ENCODE measurements around the gene PRR7. TPM values are rescaled to one million over a fixed set of nuclear protein-coding genes. Genes with fewer than 3 reads are reported as not detected.

The PRR7 gene
- polyA plus RNA-seq, 1 donor from 2014 or later, result 46.6 TPM

DNA sequence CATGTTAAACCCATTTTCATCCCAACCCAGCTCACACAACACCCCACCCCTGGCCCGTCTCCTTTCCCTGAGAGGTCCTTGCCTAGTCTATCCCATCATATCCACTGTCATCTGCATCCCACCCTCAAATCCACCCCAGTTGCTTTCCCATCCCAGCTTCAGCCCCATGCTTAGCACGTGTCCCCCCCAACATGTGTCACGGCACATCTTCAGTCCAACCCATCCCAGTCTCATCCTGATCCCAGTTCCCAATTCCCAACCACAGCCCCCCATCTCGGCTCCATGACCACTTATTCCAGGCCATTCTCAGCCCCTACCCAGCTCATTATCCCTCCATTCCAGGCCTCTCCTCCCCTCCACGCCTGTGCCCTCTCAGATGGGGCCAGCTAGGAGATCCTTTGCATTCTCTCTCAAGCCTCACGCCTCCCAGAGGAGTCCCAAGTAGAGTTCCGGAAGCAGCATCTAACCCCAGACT lies 27.4 kb downstream of the PRR7 start:
- Histone ChIP-seq H3F3A (ENCODE audit: insufficient read depth, low read length, poor library complexity, severe bottlenecking) (peaks cover 4% of the 10 kb centered on the region), H3K9me2 (ENCODE audit: insufficient read depth, low read length) (no peaks in the 10 kb centered on the region), H3K4me2 (ENCODE audit: low read length) (no peak overlapping the region), H3K27ac (ENCODE audit: low read length) (peak overlapping the region; percentile 47), H3K79me2 (replicated peaks; ENCODE audit: insufficient read depth, low read length) (peaks cover 39% of the 10 kb centered on the region), H3K27me3 (ENCODE audit: insufficient read depth, low read depth, low read length) (no peaks in the 10 kb centered on the region), H3K9me3 (ENCODE audit: low read length) (no peaks in the 10 kb centered on the region), H2AFZ (ENCODE audit: low read depth, low read length) (no peak overlapping the region), H3K36me3 (ENCODE audit: insufficient read depth, low read length) (no peaks in the 10 kb centered on the region), H4K20me1 (ENCODE audit: insufficient read depth) (peaks cover 21% of the 10 kb centered on the region), H3K4me3 (ENCODE audit: low read length) (peak overlapping the region; percentile 56), H3K9ac (ENCODE audit: low read length) (peak overlapping the region; percentile 98)
- TF ChIP-seq SMC3 (conservative IDR thresholded peaks at IDR 0.05; ENCODE audit: poor library complexity) (no peak), TAF1 (IDR thresholded peaks at IDR 0.05; ENCODE audit: low read depth) (no peak), EP300 (conservative IDR thresholded peaks at IDR 0.05; ENCODE audit: poor library complexity, severe bottlenecking) (no peak), CTCF (IDR thresholded peaks at IDR 0.05; ENCODE audit: poor library complexity, severe bottlenecking) (no peak), EZH2 (IDR thresholded peaks at IDR 0.05; ENCODE audit: borderline replicate concordance, insufficient read depth, low read length, poor library complexity, severe bottlenecking) (no peak), RAD21 (conservative IDR thresholded peaks at IDR 0.05) (no peak), MXI1 (conservative IDR thresholded peaks at IDR 0.05; ENCODE audit: poor library complexity, severe bottlenecking) (no peak), POLR2AphosphoS5 (IDR thresholded peaks at IDR 0.05) (no peak)
- TF ChIP-seq, protein P1, sequence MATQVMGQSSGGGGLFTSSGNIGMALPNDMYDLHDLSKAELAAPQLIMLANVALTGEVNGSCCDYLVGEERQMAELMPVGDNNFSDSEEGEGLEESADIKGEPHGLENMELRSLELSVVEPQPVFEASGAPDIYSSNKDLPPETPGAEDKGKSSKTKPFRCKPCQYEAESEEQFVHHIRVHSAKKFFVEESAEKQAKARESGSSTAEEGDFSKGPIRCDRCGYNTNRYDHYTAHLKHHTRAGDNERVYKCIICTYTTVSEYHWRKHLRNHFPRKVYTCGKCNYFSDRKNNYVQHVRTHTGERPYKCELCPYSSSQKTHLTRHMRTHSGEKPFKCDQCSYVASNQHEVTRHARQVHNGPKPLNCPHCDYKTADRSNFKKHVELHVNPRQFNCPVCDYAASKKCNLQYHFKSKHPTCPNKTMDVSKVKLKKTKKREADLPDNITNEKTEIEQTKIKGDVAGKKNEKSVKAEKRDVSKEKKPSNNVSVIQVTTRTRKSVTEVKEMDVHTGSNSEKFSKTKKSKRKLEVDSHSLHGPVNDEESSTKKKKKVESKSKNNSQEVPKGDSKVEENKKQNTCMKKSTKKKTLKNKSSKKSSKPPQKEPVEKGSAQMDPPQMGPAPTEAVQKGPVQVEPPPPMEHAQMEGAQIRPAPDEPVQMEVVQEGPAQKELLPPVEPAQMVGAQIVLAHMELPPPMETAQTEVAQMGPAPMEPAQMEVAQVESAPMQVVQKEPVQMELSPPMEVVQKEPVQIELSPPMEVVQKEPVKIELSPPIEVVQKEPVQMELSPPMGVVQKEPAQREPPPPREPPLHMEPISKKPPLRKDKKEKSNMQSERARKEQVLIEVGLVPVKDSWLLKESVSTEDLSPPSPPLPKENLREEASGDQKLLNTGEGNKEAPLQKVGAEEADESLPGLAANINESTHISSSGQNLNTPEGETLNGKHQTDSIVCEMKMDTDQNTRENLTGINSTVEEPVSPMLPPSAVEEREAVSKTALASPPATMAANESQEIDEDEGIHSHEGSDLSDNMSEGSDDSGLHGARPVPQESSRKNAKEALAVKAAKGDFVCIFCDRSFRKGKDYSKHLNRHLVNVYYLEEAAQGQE (IDR thresholded peaks at IDR 0.05; ENCODE audit: borderline replicate concordance), result no peak

DNA sequence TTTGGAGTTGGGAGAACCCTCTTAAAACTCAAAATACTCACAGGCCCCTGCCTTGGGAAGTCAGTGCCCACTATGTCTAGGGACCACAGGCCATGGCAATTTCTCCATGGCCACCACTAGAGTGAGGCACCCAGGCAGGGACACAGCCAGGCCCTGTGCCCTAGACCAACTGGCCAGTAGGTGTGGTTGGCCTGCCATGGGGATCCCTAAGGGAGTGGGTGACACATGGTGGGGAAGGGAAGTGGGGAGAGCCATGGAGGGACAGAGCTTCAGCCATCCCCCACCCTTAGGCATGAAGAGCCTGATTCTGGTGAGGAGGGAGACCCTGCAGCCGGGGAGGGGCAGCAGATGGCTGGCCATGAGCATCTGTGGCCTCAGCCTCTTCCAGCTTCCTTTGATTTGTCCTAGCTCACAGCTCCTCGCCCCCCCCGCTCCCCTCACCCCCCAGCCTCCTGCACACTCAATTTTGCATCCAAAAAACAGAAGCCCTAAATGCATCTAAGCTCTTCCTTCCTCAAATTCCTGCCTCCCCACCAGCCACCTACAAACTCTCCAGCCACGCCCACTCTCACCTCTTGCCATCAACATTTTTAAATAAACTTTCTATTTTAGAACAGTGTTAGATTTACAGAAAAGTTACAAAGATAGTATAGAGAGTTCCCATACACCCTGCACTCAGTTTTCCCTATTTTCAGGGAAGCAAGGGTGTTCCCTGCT lies 28.4 kb downstream of the PRR7 start:
- H3K9me2 ChIP-seq (ENCODE audit: insufficient read depth, low read length), result no peaks in the 10 kb centered on the region
- H3K9me3 ChIP-seq (ENCODE audit: low read length), result no peaks in the 10 kb centered on the region
- no peak overlapping the region for H3K27ac ChIP-seq (ENCODE audit: low read length)
- peaks cover 4% of the 10 kb centered on the region for H3F3A ChIP-seq (ENCODE audit: insufficient read depth, low read length, poor library complexity, severe bottlenecking)
- no peak overlapping the region for H3K9ac ChIP-seq (ENCODE audit: low read length)
- H2AFZ ChIP-seq (ENCODE audit: low read depth, low read length), result no peak overlapping the region
- peaks cover 29% of the 10 kb centered on the region for H3K79me2 ChIP-seq (replicated peaks; ENCODE audit: insufficient read depth, low read length)
- H3K36me3 ChIP-seq (ENCODE audit: insufficient read depth, low read length), result no peaks in the 10 kb centered on the region
- H4K20me1 ChIP-seq (ENCODE audit: insufficient read depth), result peaks cover 13% of the 10 kb centered on the region
- no peak overlapping the region for H3K4me3 ChIP-seq (ENCODE audit: low read length)
- TF ChIP-seq MXI1 (conservative IDR thresholded peaks at IDR 0.05; ENCODE audit: poor library complexity, severe bottlenecking), result no peak
- TF ChIP-seq TAF1 (IDR thresholded peaks at IDR 0.05; ENCODE audit: low read depth), result no peak
- TF ChIP-seq, protein P1 (IDR thresholded peaks at IDR 0.05; ENCODE audit: borderline replicate concordance), result no peak
- TF ChIP-seq EP300 (conservative IDR thresholded peaks at IDR 0.05; ENCODE audit: poor library complexity, severe bottlenecking), result no peak
- no peak for TF ChIP-seq EZH2 (IDR thresholded peaks at IDR 0.05; ENCODE audit: borderline replicate concordance, insufficient read depth, low read length, poor library complexity, severe bottlenecking)
- no peak for TF ChIP-seq SMC3 (conservative IDR thresholded peaks at IDR 0.05; ENCODE audit: poor library complexity)
- TF ChIP-seq POLR2AphosphoS5 (IDR thresholded peaks at IDR 0.05), result no peak
- TF ChIP-seq CTCF (IDR thresholded peaks at IDR 0.05; ENCODE audit: poor library complexity, severe bottlenecking), result no peak
- TF ChIP-seq RAD21 (conservative IDR thresholded peaks at IDR 0.05), result no peak
- H3K4me2 ChIP-seq (ENCODE audit: low read length), result no peak overlapping the region
- no peaks in the 10 kb centered on the region for H3K27me3 ChIP-seq (ENCODE audit: insufficient read depth, low read depth, low read length)
